Subcutaneous adipose tissue (tissue), 4 donors: ENCODE results near the gene CTBP2. TPM values are rescaled to one million over a fixed set of nuclear protein-coding genes. Genes with fewer than 3 reads are reported as not detected.

Experiments used
- total RNA-seq, 4 donors: library from RNA; depleted of rRNA; stranded (reverse); fragments of >200 nt; gene quantifications; one replicate each; pipeline ENCODE4 v1.1.0, GENCODE V29; 2016
- TF ChIP-seq, protein P1 (sequence below): fragments of 450-650 bp; IDR thresholded peaks from one replicate; pipeline ENCODE4 v1.5.1; 2016; ENCODE audit warnings: low read depth, mild to moderate bottlenecking, control low read depth, antibody characterized with exemption, moderate library complexity

CTBP2 gene
- total RNA-seq, 4 donors from 2014 or later, result 22.3 to 52.2 (median 42.5) TPM

DNA sequence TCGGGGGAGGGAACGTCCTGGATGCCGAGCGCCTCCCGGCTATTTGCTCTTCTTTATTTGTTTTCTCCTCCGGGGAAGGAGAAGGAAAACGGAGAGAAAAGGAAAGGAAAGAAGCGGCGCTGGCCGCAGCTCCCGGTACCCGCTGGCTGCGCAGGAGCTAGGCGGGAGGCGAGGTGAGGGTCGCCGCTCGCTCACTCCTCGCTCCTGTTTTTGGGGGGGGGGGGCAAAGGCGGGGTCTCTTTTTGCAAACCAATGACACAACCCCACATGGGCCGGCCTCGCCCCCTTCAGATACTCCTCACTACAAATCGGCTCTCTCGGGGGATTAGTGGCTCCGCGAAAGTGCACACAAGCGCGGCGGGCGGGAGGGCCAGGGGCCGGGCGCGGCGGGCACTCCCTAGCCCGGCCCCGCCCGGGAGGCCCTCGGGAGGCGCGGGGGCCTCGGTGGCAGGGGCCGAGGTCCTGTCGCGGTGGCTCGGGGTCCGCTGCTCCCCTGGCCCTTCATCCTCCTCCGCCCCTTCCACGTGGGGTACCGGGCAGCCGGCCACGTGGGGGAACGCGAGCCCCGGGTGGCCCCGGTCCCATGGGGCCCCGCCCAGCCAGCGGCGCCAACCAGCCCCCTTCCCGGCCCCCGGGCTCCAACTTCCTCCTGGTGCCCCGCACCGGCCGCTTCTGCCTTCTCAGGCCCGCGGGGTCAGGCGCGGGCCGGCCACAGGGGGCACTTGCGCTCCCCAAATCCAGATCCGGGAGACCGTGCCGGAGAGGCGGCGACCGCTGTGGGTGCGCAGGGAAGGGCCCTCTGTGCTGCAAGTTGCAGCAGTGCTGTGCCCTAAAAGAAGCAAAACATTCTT, 718 bp upstream of the CTBP2 start:
- TF ChIP-seq, protein P1, sequence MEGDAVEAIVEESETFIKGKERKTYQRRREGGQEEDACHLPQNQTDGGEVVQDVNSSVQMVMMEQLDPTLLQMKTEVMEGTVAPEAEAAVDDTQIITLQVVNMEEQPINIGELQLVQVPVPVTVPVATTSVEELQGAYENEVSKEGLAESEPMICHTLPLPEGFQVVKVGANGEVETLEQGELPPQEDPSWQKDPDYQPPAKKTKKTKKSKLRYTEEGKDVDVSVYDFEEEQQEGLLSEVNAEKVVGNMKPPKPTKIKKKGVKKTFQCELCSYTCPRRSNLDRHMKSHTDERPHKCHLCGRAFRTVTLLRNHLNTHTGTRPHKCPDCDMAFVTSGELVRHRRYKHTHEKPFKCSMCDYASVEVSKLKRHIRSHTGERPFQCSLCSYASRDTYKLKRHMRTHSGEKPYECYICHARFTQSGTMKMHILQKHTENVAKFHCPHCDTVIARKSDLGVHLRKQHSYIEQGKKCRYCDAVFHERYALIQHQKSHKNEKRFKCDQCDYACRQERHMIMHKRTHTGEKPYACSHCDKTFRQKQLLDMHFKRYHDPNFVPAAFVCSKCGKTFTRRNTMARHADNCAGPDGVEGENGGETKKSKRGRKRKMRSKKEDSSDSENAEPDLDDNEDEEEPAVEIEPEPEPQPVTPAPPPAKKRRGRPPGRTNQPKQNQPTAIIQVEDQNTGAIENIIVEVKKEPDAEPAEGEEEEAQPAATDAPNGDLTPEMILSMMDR, result no peak

DNA sequence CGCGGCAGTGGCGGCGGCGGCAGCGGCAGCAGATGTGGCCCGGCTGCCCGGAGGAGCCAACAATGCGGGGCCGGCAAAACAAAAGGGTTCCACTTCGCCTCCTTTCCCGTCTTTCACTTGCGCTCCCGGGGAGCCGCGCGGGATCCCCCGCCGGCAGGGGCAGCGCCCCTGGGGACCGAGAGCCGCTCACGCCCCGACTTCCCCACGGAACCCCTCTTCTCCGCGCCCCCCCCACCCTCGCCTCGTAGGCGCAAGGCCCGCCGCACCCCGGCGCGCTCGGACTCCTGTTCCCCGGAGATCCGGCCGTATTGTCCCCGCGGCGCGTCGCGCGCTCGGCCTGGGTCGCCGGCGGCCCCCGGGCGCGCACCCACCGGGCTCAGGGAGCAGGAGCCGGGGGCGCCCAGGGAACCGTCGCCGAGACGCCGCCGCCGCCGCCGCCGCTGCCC, 854 bp downstream of the CTBP2 start:
- TF ChIP-seq, protein P1, result no peak

DNA sequence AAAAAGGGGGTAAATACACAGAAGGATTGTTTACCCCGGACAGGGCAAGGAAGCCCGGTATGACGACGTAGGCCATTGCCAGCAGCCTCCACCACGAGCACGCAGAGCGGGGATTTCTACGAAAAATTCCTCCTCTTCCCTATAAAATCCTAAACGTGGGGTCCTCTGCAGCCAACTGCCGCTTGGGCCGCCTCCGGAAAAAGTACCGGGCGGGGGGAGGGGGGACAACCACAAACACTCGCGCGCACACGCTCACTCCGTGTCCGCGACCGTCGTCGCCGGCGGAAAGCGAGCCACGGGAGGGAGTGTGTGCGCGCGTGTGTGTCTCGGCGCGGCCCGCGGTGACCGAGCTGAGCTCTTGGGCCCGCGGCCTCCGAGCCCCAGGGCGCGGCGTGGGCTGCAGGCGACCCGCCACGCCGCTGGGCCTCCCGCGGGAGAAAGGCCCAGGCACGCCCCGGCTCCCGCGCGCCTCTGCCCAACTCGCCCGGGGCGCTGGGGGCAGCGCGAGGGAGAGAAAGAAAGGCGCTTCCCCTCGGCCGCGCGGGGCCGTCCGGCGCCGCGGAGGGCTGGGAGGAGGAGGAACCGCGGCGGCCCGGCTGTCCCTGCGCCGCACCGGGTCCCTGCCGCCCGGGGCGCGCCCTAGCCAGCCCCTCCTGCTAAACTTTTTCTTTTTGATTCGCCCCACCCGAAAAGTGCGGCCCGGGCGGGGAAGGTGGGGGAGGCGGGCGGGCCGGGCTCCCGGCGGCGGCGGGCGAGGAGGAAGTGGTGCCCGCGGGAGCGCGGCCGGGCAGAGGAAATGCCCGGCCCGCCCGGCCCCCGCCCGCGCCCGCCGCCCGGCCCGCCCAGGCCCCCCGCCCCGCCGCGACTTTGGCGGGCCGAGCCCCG, 1.5 kb downstream of the CTBP2 start:
- TF ChIP-seq, protein P1, result no peak

DNA sequence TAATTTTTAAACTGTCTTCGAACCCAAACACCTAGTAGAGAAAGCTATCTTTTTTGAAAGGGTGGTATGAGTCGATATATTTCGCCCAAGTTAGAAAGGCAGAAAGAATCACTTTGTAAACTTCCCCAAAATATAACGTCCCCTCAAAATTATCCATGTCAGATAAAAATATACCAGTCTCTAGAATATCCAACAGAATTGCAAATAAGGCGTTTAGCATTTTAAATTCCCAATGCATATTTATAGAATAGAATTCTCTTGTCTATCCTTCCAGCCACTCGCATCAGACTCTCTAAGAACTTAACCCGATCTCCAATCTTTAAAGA, 2.1 kb downstream of the CTBP2 start:
- TF ChIP-seq, protein P1, result no peak

DNA sequence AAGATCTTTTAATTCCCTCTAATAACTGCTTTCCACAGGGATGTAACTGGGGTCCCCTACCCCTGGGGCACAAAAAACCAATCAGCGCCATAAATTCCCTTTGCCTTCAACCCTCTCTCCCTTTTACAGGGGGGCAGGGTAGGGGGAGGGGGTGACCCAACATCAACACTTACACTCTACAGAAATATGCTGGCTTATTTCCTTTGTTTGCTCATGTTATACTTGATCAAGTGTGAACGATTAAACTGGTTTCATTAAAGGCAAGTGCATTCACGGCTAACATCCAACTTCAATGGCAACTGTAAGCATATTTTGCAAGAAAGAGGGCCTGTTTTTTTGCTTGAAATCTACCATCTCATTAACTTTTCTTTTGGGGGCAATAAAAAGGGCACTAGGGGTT, 2.9 kb downstream of the CTBP2 start:
- TF ChIP-seq, protein P1, result no peak

DNA sequence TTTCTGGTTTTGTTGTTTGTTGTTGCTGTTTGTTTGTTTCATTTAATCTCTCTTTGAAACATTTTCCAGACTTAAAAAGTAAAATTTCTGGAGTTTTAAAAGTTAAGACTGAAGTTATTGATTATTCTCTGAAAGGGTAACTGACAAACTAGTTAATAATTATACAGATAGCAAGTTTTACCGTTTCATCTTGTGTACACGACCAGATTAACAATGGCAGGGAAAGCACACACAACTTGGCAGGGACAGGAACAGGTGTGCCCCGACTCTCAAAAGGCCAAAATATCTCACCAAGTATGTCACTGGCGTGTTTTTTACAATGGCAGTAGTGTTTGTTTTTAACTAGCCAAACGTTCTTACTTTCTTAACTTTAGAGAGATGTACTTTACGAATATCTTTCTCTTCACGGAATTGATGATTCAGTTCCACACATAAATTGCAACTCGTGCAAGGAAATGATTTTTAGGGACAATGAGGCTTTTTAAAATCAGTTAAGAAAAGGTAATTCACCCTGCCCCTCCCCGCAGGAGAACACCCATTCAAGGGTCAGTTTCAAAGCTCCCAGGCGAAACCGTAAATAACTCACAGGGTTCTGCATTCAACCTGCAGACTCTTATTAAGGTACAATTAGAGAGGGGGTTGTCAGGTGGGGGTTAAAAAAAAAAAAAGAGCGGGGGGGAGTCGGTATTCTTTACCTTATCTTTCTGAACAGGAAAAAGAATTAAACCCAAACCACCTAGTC, 3.5 kb downstream of the CTBP2 start:
- TF ChIP-seq, protein P1, result no peak
